ENCODE measurements around the gene ATP13A1. TPM values are rescaled to one million over a fixed set of nuclear protein-coding genes. Genes with fewer than 3 reads are reported as not detected.
"Not testable (repeated sequence)": the region's sequence is repeated elsewhere in the genome, so short reads cannot be mapped to it uniquely, and the experiment has no call there.

The ATP13A1 gene
- 39.6 and 59.1 TPM in 2 replicates for total RNA-seq (2014; rRNA removed; shearing (Covaris generic); ENCODE audit: low replicate concordance)

DNA sequence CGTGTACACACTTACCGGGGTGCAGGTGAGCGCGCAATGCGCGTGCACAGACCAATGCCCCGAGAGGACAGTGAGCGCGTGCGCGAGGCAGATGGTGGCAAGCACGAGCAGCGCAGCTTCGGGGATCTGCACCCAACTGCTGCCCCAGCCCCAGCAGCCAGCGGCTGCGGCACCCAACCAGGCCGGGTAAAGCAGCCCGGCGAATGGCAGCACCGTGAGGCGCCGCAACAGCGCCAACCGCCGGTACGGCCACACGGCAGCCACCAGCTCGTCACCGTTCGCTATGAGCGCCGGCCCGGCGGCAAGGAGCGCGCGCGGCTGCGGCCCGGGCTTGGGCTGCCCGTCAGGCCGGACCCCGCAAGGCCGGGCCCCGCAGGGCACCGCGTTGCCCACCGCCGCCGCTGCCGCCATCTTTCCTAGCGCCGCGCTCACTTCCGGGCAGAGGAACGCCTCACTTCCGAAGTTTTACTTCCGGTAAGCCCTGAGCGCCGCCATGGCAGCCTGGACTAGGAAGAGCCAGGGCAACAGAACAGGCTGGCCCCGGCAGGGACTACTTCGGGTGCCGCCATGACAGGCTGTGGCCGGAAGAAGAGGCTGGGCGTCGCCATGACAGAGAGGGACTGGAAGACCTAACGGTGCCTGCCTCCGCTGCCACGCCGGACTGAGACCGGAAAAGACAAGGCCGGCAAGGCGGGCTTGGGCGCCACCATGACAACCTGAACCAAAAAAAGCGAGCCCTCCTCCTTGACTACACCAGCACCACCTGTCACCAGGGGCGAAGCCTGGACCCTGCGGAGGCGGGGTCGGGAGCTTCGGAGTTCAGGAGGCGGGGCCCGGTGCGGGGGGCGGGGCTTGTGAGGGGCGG lies at the start of gene ATP13A1:
TSS of gene ATP13A1 (minus strand) at position 421 of the 865 bp plus-strand sequence. CDS start at position 411, 10 bp downstream.
- peaks cover 24% of the 10 kb centered on the region; the same call in 1 of the 2 replicates for H4K20me1 ChIP-seq (ENCODE audit: insufficient read depth, low read depth, low read length)
- H3K4me1 ChIP-seq (ENCODE audit: low read length), result peaks cover 26% of the 10 kb centered on the region
- no peak within 1 kb of the TSS for H2AFZ ChIP-seq (ENCODE audit: low read length)
- H3K9me3 ChIP-seq (ENCODE audit: low read length), result no peaks in the 10 kb centered on the region
- H3K9ac ChIP-seq (ENCODE audit: low read length), result peak within 1 kb of the TSS; percentile 97
- peaks cover 40% of the 10 kb centered on the region for H3K79me2 ChIP-seq (ENCODE audit: low read length)
- peak; percentile 99 for DNase-seq
- peaks cover 17% of the 10 kb centered on the region for H3K36me3 ChIP-seq (ENCODE audit: insufficient read depth, low read length)
- peak within 1 kb of the TSS; percentile 98 for H3K4me3 ChIP-seq (ENCODE audit: low read length)
- no peaks in the 10 kb centered on the region for H3K27me3 ChIP-seq (ENCODE audit: low read length)
- peak within 1 kb of the TSS; percentile 77 for H3K27ac ChIP-seq (ENCODE audit: low read length)
- no peaks in the 10 kb centered on the region for H3K9me2 ChIP-seq (replicated peaks; ENCODE audit: insufficient read depth, low read length)
- peak within 1 kb of the TSS; percentile 74 for H3K4me2 ChIP-seq (ENCODE audit: low read depth, low read length, poor library complexity, severe bottlenecking)

DNA sequence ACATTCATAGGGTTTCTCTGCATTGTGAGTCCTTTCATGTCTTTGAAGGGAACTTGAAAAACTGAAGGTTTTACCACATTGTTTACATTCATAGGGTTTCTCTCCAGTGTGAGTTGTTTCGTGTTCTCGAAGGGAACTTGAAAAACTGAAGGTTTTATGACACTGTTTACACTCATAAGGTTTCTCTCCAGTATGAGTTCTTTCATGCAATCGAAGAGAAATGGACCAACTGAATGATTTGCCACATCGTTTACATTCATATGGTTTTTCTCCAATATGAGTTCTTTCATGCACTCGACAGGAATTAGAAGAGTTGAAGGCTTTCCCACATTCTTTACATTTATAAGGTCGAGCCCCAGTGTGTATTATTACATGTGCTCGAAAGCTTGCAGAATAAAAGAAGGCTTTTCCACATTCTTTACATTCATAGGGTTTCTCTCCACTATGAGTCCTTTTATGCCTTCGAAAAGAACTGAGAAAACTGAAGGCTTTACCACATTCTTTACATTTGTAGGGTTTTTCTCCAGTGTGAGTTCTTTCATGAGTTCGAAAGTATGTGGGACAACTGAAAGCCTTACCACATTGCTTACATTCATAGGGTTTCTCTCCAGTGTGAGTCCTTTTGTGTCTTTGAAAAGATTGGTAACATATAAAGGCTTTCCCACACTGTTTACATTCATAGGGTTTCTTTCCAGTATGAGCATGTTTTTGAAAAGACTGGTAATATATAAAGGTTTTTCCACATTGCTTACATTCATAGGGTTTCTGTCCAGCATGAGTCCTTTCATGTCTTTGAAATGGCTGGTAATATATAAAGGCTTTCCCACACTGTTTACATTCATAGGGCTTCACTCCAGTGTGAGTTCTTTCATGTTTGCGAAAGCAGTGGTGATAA lies 48.7 kb upstream of the ATP13A1 start:
- Histone ChIP-seq H2AFZ (ENCODE audit: low read length) (no peak overlapping the region), H3K9ac (ENCODE audit: low read length) (no peak overlapping the region), H4K20me1 (ENCODE audit: insufficient read depth, low read depth, low read length) (no peaks in the 10 kb centered on the region), H3K9me3 (ENCODE audit: low read length) (peaks cover 83% of the 10 kb centered on the region), H3K4me3 (ENCODE audit: low read length) (no peak overlapping the region), H3K79me2 (ENCODE audit: low read length) (peaks cover 21% of the 10 kb centered on the region), H3K27me3 (ENCODE audit: low read length) (no peaks in the 10 kb centered on the region), H3K9me2 (replicated peaks; ENCODE audit: insufficient read depth, low read length) (no peaks in the 10 kb centered on the region), H3K27ac (ENCODE audit: low read length) (no peak overlapping the region), H3K4me1 (ENCODE audit: low read length) (no peaks in the 10 kb centered on the region), H3K4me2 (ENCODE audit: low read depth, low read length, poor library complexity, severe bottlenecking) (no peak overlapping the region), H3K36me3 (ENCODE audit: insufficient read depth, low read length) (peaks cover 81% of the 10 kb centered on the region)
- DNase-seq, result peak; percentile 40

DNA sequence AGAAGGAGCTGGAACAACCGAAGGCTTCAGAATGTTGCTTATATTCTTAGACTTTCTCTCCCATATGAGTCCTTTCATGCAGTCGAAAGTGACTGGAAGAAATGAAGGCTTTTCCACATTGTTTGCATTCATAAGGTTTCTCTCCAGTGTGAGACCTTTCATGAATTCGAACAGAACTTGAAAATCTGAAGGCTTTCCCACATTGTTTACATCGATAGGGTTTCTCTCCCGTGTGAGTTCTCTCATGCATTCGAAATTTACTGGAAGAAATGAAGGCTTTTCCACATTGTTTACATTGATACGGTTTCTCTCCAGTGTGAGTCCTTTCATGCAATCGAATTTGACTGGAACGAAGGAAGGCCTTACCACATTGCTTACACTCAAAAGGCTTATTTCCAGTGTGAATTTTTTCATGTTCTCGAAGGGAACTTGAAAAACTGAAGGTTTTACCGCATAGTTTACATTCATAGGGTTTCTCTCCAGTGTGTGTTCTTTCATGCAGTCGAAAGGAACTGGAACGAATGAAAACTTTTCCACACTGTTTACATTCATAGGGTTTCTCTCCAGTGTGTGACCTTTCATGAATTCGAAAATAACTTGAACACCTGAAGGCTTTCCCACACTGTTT lies 47.9 kb upstream of the ATP13A1 start:
- Histone ChIP-seq H3K9ac (ENCODE audit: low read length) (no peak overlapping the region), H3K4me2 (ENCODE audit: low read depth, low read length, poor library complexity, severe bottlenecking) (no peak overlapping the region), H2AFZ (ENCODE audit: low read length) (no peak overlapping the region), H3K36me3 (ENCODE audit: insufficient read depth, low read length) (peaks cover 74% of the 10 kb centered on the region), H3K27ac (ENCODE audit: low read length) (no peak overlapping the region), H3K9me2 (replicated peaks; ENCODE audit: insufficient read depth, low read length) (no peaks in the 10 kb centered on the region), H3K9me3 (ENCODE audit: low read length) (peaks cover 81% of the 10 kb centered on the region), H3K4me1 (ENCODE audit: low read length) (no peaks in the 10 kb centered on the region), H4K20me1 (ENCODE audit: insufficient read depth, low read depth, low read length) (no peaks in the 10 kb centered on the region), H3K4me3 (ENCODE audit: low read length) (no peak overlapping the region), H3K27me3 (ENCODE audit: low read length) (no peaks in the 10 kb centered on the region), H3K79me2 (ENCODE audit: low read length) (peaks cover 13% of the 10 kb centered on the region)
- DNase-seq, result peak; percentile 41

DNA sequence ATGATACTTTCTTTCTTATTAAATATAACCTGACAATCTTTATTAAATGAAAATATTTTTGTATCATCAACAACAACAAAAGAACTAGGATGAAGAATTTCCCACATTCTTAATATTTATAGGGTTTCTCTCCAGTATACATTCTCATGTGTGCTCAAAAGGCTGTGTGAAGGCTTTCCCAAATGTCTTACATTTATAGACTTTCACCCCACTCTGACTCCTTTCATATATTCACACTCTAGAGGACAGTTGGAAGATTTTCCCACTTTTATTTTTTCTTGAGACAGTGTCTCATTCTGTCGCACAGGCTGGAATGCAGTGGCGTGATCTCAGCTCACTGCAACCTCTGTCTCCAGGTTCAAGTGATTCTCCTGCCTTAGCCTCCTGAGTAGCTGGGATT lies 47.0 kb upstream of the ATP13A1 start:
- no peak overlapping the region for H3K4me3 ChIP-seq (ENCODE audit: low read length)
- no peak overlapping the region for H3K9ac ChIP-seq (ENCODE audit: low read length)
- H3K79me2 ChIP-seq (ENCODE audit: low read length), result peaks cover 6% of the 10 kb centered on the region; the same call in 1 of the 2 replicates

DNA sequence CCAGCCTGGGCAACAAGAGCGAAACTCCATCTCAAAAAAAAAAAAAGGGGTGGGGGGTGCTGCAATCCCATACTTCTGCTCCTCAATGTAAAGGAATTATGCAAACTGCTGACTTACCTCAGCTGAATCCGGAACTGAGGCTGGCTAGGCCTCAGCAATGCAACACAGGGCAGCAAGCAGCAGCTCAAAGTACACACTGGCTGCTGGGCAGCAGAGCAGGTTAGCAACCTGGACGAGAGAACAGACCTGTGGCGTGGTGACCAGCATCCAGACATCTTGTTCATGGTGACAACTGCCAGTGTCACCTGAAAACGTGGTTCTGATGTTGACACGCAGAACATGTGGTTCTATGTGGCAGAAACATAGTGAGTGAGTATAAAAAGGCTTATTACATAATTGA lies 41.4 kb upstream of the ATP13A1 start:
- Histone ChIP-seq H3K4me3 (ENCODE audit: low read length) (no peak overlapping the region), H3K9ac (ENCODE audit: low read length) (no peak overlapping the region), H3K36me3 (ENCODE audit: insufficient read depth, low read length) (peaks cover 15% of the 10 kb centered on the region), H2AFZ (ENCODE audit: low read length) (no peak overlapping the region), H3K79me2 (ENCODE audit: low read length) (no peaks in the 10 kb centered on the region), H4K20me1 (ENCODE audit: insufficient read depth, low read depth, low read length) (no peaks in the 10 kb centered on the region), H3K4me1 (ENCODE audit: low read length) (no peaks in the 10 kb centered on the region), H3K9me2 (replicated peaks; ENCODE audit: insufficient read depth, low read length) (no peaks in the 10 kb centered on the region), H3K9me3 (ENCODE audit: low read length) (peaks cover 35% of the 10 kb centered on the region), H3K4me2 (ENCODE audit: low read depth, low read length, poor library complexity, severe bottlenecking) (no peak overlapping the region), H3K27ac (ENCODE audit: low read length) (no peak overlapping the region), H3K27me3 (ENCODE audit: low read length) (no peaks in the 10 kb centered on the region)
- peak; percentile 33 for DNase-seq

More for the DNA sequence above, 47.0 kb upstream of the ATP13A1 start:
- peaks cover 68% of the 10 kb centered on the region for H3K36me3 ChIP-seq (ENCODE audit: insufficient read depth, low read length)
- no peak overlapping the region for H2AFZ ChIP-seq (ENCODE audit: low read length)
- H3K4me2 ChIP-seq (ENCODE audit: low read depth, low read length, poor library complexity, severe bottlenecking), result no peak overlapping the region
- no peaks in the 10 kb centered on the region for H4K20me1 ChIP-seq (ENCODE audit: insufficient read depth, low read depth, low read length)
- H3K4me1 ChIP-seq (ENCODE audit: low read length), result no peaks in the 10 kb centered on the region
- peak; percentile 32 for DNase-seq
- no peaks in the 10 kb centered on the region for H3K27me3 ChIP-seq (ENCODE audit: low read length)
- peaks cover 75% of the 10 kb centered on the region for H3K9me3 ChIP-seq (ENCODE audit: low read length)
- H3K9me2 ChIP-seq (replicated peaks; ENCODE audit: insufficient read depth, low read length), result no peaks in the 10 kb centered on the region
- no peak overlapping the region for H3K27ac ChIP-seq (ENCODE audit: low read length)

DNA sequence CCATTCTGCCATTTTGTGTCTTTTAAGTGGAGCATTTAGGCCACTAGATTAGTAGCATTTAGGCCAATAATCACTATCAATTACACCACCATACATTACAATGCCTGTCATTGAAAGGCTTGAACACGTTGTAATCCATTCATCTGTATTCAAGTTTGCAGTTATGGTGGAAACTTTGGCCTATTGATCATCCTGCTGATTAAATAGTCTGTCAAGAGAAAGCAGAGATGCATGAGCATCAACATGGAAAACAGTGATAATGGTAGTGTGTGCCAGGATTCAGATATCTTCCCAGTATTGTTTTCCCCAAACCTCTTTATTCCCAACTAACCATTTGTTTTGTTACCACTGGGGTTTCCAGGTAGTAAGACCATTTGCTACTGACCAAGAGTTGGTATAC lies 37.0 kb upstream of the ATP13A1 start:
- H3K79me2 ChIP-seq (ENCODE audit: low read length); H3K9me3 ChIP-seq (ENCODE audit: low read length); H3K4me2 ChIP-seq (ENCODE audit: low read depth, low read length, poor library complexity, severe bottlenecking); H3K4me3 ChIP-seq (ENCODE audit: low read length); H3K4me1 ChIP-seq (ENCODE audit: low read length); DNase-seq; H3K9ac ChIP-seq (ENCODE audit: low read length); H3K27me3 ChIP-seq (ENCODE audit: low read length); H4K20me1 ChIP-seq (ENCODE audit: insufficient read depth, low read depth, low read length); H2AFZ ChIP-seq (ENCODE audit: low read length); H3K36me3 ChIP-seq (ENCODE audit: insufficient read depth, low read length); H3K9me2 ChIP-seq (replicated peaks; ENCODE audit: insufficient read depth, low read length); H3K27ac ChIP-seq (ENCODE audit: low read length): not testable (repeated sequence)

DNA sequence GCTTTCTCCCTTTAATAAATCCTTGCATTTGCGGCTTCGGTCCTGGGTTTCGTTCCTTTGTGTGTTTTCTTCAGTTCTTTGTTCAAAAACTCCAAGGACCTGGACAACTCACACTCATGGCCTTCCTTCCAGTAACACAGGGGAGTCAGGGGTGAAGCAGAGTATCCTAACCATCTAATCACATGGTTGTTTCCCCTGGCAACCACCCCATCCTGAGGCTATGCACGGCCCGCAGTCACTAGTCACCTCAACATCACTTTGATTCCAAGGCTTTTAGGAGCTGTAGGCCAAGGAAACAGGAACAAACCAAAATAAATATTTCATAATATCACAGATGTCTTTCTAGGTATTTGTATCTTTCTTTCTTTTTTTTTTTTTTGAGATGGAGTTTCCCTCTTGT lies 34.1 kb upstream of the ATP13A1 start:
- H4K20me1 ChIP-seq (ENCODE audit: insufficient read depth, low read depth, low read length), result no peaks in the 10 kb centered on the region
- H3K9ac ChIP-seq (ENCODE audit: low read length), result no peak overlapping the region
- no peaks in the 10 kb centered on the region for H3K36me3 ChIP-seq (ENCODE audit: insufficient read depth, low read length)
- H3K27me3 ChIP-seq (ENCODE audit: low read length), result no peaks in the 10 kb centered on the region
- no peak overlapping the region for H3K4me3 ChIP-seq (ENCODE audit: low read length)
- H2AFZ ChIP-seq (ENCODE audit: low read length), result no peak overlapping the region
- no peak for DNase-seq
- no peak overlapping the region for H3K27ac ChIP-seq (ENCODE audit: low read length)
- no peaks in the 10 kb centered on the region for H3K4me1 ChIP-seq (ENCODE audit: low read length)
- no peaks in the 10 kb centered on the region for H3K79me2 ChIP-seq (ENCODE audit: low read length)
- no peak overlapping the region for H3K4me2 ChIP-seq (ENCODE audit: low read depth, low read length, poor library complexity, severe bottlenecking)
- no peaks in the 10 kb centered on the region for H3K9me3 ChIP-seq (ENCODE audit: low read length)
- no peaks in the 10 kb centered on the region for H3K9me2 ChIP-seq (replicated peaks; ENCODE audit: insufficient read depth, low read length)
